ENCODE data around the gene CDKL4.
"Not testable (repeated sequence)": the region's sequence is repeated elsewhere in the genome, so short reads cannot be mapped to it uniquely, and the experiment has no call there.

CDKL4 gene

DNA sequence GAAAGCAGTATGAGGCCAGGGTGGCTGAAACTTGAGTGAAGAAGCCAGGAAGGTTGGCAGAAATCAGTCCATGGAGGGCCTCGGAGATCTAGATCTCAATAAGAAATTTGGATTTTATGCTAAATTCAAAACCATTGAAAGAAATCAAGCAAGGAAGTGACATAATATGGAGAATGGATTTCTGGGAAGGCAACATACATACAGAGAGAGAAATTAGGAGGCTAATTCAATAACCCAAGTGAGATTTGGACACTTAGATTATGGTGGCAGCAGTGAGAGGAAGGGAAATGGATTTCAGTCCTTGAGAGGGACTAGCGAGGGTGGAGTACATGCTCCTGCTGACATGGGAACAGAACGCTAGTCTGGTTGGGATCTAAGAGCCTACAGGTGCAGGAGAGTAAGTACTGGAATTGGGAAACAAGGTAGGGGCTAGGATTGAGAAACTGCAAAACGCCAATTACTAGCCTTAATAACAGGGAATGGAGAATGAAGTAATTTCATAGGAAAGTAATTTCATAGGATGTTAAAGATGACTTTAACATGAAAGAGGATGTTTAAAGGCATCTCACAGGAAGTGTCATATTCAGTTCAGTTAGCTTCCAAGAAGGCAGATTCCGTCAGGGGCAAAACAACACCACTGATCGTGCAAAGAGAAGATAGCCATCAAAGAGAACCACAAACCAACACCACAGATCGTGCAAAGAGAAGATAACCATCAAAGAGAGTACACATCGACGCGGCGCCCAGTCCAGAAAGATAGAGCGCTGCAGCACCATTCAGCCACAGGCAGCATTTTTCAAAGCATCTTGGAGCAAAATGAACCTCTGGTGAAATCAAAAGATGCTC, 27.2 kb downstream of the CDKL4 start:
- DNase-seq (peak; percentile 85 to 86), ATAC-seq (peak; percentile 93)
- H3K4me1 Mint-ChIP-seq: peaks cover 84% of the 10 kb centered on the region
- no peaks in the 10 kb centered on the region for H3K27me3 Mint-ChIP-seq
- peak overlapping the region; percentile 70 to 75 for H3K4me3 Mint-ChIP-seq
- peak overlapping the region; percentile 98 to 99 for H3K27ac Mint-ChIP-seq
- peaks cover 2 to 4% of the 10 kb centered on the region in 2 donors for H3K9me3 Mint-ChIP-seq

DNA sequence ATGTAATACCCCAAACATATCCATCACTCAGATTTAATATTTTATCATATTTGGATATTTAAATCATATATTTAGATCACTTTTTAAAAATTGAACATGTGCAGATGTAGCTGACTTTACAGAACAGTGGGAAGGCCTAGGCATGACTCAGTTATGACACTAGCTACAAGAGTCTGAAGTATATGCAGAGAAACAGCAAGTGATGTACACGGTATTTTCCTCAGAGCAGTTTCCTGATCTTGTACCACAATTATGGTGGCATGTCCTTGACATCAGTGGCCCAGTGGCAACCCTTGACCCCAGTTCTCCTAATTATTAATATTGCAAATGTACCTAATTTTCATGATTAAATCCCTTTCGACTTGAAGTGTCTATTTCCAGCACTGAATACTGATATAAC, 28.2 kb downstream of the CDKL4 start:
- Mint-ChIP-seq H3K4me1 (peaks cover 89% of the 10 kb centered on the region), H3K9me3 (peaks cover 0 to 4% of the 10 kb centered on the region in 2 donors), H3K4me3 (peak overlapping the region in 1 of 2 donors; percentile 18), H3K27me3 (no peaks in the 10 kb centered on the region), H3K27ac (peak overlapping the region; percentile 98 to 99)
- no peak for DNase-seq
- no peak for ATAC-seq

DNA sequence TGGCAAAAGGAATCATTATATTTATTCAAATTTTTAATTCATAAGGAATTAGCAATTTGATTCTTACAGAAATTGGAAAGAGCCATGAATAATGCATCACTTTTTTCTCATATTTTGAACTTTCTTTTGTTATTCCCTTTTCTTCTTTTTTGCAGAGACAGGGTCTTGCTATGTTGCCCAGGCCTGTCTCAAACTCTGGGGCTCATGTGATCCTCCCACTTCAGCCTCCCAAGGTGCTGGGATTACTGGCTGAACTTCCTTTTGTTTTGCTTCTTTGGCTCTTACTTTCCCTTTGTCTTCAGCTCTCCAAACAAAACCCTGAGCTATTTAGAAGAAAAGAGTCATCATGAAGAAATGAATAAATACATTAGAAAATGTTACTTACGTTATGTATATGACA, 30.8 kb downstream of the CDKL4 start:
- peaks cover 0 to 4% of the 10 kb centered on the region in 2 donors for H3K9me3 Mint-ChIP-seq
- H3K4me1 Mint-ChIP-seq: peaks cover 65% of the 10 kb centered on the region
- H3K27ac Mint-ChIP-seq: peak overlapping the region in 1 of 2 donors; percentile 45
- H3K27me3 Mint-ChIP-seq: no peaks in the 10 kb centered on the region
- H3K4me3 Mint-ChIP-seq: no peak overlapping the region
- DNase-seq (no peak), ATAC-seq (no peak)

DNA sequence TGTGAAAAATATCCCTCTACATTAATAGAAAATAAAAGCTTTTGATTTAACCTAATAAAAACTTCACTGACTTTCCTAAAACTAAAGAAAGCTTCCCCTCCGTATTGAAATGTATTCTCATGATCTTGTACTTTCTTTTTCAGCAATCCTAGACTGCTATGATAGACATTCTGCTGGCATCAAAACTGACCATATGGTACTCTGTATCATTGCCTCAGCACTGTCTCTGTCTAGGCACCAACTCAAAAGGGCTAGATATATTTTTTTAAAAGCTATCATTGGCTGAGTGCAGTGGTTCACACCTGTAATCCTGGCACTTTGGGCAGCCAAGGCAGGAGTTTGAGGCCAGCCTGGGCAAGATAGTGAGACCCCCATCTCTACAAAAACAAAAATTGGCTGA, 32.9 kb downstream of the CDKL4 start:
- Mint-ChIP-seq H3K27ac (no peak overlapping the region), H3K4me3 (no peak overlapping the region), H3K4me1 (peaks cover 44% of the 10 kb centered on the region), H3K27me3 (no peaks in the 10 kb centered on the region), H3K9me3 (peaks cover 0 to 4% of the 10 kb centered on the region in 2 donors)
- ATAC-seq (no peak), DNase-seq (no peak)

DNA sequence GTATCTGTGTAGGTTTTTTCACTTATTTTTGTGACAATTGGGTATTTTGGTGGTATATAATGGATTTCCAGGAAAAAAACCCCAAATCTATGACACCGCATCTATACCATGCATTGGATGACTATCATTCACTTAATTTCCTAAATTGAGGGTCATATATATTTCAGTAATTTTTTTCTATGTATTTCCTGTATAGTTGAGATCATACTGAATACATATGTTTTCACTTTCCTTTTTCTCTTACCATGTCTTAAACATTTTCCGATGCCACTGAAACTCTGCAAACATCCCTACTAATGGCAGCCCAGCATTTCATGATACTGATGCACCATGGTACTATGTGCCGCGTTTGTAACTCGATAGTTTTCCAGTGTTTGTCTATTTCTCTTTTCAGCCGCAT, 40.4 kb downstream of the CDKL4 start:
- DNase-seq: no peak
- Mint-ChIP-seq H3K27me3 (no peaks in the 10 kb centered on the region), H3K4me1 (peaks cover 20% of the 10 kb centered on the region), H3K4me3 (no peak overlapping the region), H3K27ac (no peak overlapping the region), H3K9me3 (peaks cover 8 to 26% of the 10 kb centered on the region in 2 donors)
- peak; percentile 46 for ATAC-seq

DNA sequence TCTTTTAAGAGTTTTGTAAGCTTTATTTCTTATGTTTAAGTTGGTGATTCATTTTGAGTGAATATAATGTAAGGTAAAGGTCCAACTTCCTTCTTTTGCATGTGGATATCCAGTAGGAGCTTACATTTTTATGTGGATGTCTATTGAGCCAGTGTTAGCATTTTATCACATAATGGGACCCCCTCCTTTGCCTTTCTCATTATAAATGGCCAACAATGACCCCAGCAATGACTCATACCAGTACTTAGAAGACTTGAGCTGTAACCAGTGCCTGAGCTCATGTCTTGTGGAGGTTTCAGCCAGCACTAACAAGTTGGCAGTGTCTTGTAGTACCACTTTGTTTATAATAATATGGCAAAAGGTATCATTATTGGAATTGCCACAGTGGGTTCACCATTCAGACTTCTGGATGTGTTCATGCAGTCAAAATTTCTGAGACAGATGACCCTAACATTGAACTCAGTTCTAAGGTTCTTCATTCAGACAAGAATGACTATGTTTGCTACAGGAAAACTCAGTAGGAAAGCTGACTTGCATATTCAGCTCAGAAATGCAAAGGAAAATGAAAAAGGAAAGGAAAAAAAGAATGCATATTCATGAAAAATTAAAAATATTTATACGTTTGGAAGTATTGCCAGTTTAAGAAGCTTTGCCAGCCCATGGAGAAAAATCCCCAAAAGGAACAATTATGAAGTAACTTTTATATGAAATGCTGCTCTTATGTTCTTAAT, 41.0 kb downstream of the CDKL4 start:
- Mint-ChIP-seq H3K4me3 (peak overlapping the region in 1 of 2 donors; percentile 73), H3K27ac (peak overlapping the region in 1 of 2 donors; percentile 72), H3K9me3 (peaks cover 8 to 31% of the 10 kb centered on the region in 2 donors), H3K4me1 (peaks cover 20% of the 10 kb centered on the region), H3K27me3 (no peaks in the 10 kb centered on the region)
- peak; percentile 94 for ATAC-seq
- peak in 1 of 2 donors; percentile 21 for DNase-seq

DNA sequence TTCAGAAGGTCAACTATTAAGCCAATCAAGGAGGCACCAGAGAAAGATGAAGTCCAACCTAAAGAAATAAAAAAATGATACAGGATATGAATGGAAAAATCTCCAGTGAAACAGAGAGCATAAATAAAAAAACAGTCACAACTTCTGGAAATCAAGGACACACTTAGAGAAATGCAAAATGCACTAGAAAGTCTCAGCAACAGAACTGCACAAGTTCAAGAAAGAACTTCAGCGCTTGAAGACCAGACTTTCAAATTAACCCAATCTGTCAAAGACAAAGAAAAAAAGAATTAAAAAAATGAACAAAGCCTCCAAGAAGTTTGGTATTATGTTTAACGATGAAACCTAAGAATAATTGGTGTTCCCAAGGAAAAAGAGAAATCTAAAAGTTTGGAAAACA, 46.8 kb downstream of the CDKL4 start:
- peaks cover 23 to 53% of the 10 kb centered on the region in 2 donors for H3K9me3 Mint-ChIP-seq
- H3K27ac Mint-ChIP-seq, DNase-seq, H3K27me3 Mint-ChIP-seq, H3K4me1 Mint-ChIP-seq, H3K4me3 Mint-ChIP-seq, ATAC-seq: not testable (repeated sequence)

DNA sequence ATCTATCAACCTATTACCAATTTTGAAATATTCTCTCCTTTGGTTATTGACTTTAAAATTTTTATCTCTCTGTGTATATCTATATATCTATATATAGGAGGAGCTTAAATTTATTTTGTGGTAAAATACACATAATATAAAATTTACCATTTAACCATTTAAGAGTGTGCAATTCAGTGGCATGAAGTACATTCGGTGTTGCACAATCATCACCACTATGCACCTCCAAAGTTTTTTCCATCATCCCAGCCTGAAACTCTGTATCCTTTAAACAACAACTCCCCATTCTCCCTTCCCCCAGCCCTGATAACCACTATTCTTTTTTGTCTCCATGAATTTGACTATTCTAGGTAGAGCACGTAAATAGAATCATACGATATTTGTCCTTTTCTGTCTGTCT, 49.1 kb downstream of the CDKL4 start:
- no peak for ATAC-seq
- peaks cover 23 to 40% of the 10 kb centered on the region in 2 donors for H3K9me3 Mint-ChIP-seq
- H3K4me3 Mint-ChIP-seq: no peak overlapping the region
- H3K4me1 Mint-ChIP-seq: no peaks in the 10 kb centered on the region
- DNase-seq: no peak
- no peaks in the 10 kb centered on the region for H3K27me3 Mint-ChIP-seq
- no peak overlapping the region for H3K27ac Mint-ChIP-seq

DNA sequence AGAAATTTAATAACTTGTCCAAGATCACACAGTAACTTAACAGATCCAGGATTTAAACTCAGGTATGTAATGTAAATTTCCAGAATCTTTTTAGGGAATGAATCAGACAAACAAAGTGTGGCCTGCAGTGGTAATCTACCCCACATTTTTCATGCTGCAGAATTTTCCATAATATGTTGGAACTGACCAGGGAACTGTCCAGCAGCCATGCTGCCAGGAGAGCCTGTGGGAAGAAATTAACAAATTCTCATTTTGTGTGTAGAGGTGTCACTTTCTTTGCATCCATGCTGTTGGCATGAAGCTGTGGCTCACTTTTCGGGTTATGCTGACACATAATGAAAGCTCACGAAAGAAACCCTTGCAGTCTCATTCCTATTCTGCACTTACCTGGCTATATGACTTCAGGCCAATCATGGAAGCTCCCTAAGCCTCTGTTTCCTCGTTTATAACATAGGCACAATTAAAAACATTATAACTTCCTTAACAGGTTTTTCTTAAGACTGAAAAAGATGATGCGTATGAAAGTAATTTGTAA, 54.7 kb downstream of the CDKL4 start:
- Mint-ChIP-seq H3K27me3 (no peaks in the 10 kb centered on the region), H3K9me3 (peaks cover 0 to 6% of the 10 kb centered on the region in 2 donors), H3K4me3 (no peak overlapping the region), H3K4me1 (peaks cover 10% of the 10 kb centered on the region), H3K27ac (peak overlapping the region in 1 of 2 donors; percentile 76)
- ATAC-seq (peak; percentile 61), DNase-seq (no peak)

DNA sequence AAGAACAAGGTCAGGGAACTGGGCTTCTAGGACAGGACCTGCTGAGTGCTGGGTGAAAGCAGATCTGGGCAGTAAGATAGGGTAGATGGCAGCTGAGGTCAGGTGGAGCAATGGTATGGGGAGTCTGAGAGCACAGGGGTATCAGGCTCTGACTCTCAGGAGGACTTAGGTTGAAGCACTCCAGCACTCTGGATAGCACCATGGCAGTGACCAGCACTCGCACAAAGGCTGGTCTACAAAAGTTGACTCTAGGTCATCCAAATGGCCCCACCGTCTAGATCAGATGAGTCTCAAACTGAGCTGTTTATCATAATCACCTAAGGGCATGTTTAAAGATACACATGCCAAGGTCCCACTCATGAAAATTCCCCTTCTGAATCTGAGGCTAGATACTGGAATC, 60.1 kb downstream of the CDKL4 start:
- no peak overlapping the region for H3K4me3 Mint-ChIP-seq
- peaks cover 0 to 6% of the 10 kb centered on the region in 2 donors for H3K9me3 Mint-ChIP-seq
- H3K27ac Mint-ChIP-seq: no peak overlapping the region
- peaks cover 5% of the 10 kb centered on the region for H3K4me1 Mint-ChIP-seq
- no peak for DNase-seq
- no peaks in the 10 kb centered on the region for H3K27me3 Mint-ChIP-seq
- ATAC-seq: no peak

DNA sequence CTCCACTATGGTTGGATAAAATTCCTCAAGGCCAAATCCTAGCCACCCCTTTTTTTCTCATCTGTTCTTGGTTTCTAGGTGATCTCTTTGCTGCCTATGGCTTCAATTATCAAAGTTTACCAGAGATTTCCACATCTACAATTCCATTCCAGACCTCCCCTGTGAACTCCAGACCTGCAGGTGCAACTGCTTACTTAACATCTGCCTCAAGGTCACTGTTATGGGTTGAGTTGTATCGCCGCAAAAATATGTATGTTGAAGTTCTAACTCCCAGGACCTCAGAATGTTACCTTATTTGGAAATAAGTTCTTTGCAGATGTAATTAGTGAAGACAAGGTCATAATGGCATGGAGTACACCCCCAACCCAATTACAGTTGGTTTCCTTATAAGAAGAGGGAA, 62.5 kb downstream of the CDKL4 start:
- Mint-ChIP-seq H3K4me1 (peaks cover 3% of the 10 kb centered on the region), H3K9me3 (peaks cover 0 to 4% of the 10 kb centered on the region in 2 donors), H3K27ac (no peak overlapping the region), H3K27me3 (no peaks in the 10 kb centered on the region), H3K4me3 (no peak overlapping the region)
- ATAC-seq (no peak), DNase-seq (no peak)

DNA sequence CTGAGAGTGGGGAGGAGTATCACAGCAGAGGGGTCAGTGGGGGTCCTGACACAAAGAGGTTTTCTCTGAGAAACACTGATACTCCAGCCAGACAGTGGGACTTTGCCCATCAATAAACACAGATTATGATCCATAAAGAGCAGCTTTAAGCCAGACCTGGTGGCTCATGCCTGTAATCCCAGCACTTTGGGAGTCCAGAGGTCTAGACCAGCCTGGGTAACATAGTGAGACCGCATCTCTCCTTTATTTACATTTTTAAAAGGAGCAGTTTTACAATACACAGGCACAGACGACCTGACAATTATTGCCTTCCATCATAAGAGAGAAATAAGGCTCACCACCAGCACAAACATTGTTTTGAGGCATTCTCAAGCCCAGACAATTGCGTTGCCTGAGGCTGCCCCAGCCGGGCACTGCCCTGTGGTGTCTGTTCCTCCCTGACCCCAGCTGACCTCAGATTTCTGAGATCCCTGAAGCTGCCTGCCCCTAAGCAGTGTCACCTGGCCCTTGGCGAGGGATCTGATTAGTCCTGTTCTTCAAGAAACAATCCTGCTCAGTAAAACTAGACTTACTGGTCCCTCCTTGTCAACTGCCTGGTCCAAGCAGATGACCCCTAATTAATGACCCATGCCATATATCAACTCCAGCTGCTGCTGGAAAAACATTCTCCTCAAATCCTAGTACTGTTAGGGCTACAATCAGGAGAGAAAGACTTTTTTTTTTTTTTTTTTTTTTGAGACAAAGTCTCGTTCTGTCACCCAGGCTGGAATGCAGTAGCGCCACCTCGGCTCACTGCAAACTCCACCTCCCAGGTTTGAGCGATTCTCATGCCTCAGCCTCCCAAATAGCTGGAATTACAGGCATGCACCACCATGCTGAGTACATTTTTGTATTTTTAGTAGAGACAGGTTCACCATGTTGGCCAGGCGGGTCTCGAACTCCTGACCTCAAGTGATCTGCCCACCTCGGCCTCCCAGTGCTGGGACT, 63.5 kb downstream of the CDKL4 start:
- no peak overlapping the region for H3K4me3 Mint-ChIP-seq
- H3K9me3 Mint-ChIP-seq: no peaks in the 10 kb centered on the region
- no peaks in the 10 kb centered on the region for H3K27me3 Mint-ChIP-seq
- ATAC-seq (no peak), DNase-seq (no peak)
- no peaks in the 10 kb centered on the region for H3K4me1 Mint-ChIP-seq
- no peak overlapping the region for H3K27ac Mint-ChIP-seq

DNA sequence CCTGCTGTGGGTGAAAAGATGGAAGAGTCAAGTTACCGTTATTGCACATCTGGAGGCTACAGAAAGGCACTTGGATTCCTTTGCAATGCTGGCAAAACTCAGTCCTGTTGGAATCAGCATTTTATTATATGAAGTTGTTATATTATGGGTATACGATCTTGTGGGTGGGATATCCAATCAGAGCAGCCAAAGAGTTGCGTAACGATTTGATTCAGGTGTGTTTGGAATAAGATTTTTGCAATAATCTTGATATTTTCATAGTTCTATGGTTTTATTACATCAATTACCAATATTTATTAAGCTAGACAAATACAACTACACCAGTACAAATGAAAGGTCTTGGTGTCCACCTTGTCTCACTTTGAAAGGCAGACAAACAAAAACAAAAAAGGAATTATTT, 65.0 kb downstream of the CDKL4 start:
- H3K27ac Mint-ChIP-seq: no peak overlapping the region
- DNase-seq: no peak
- no peaks in the 10 kb centered on the region for H3K9me3 Mint-ChIP-seq
- H3K4me3 Mint-ChIP-seq: no peak overlapping the region
- H3K27me3 Mint-ChIP-seq: no peaks in the 10 kb centered on the region
- no peaks in the 10 kb centered on the region for H3K4me1 Mint-ChIP-seq
- ATAC-seq: no peak

DNA sequence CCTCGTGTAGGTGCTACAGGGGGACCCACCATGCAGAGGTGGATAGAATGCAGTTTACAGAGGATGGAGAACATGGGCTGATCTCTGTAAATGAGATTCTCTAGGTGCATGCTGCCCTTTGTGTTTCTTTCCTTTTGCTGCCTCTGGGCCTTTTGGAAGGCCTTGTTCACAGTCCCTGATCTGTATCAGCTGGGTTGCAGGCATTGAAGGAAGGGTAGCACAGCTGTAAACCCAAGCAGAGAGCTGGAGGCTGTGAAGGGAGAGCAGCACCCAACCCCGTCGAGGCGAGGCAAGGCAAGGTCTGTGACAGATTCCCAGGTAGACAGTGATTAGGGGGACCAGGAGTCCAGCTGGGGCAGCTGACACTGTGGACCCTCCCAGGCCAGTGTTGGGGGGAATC, 66.8 kb downstream of the CDKL4 start:
- H3K4me1 Mint-ChIP-seq: no peaks in the 10 kb centered on the region
- no peaks in the 10 kb centered on the region for H3K27me3 Mint-ChIP-seq
- H3K9me3 Mint-ChIP-seq: no peaks in the 10 kb centered on the region
- H3K4me3 Mint-ChIP-seq: no peak overlapping the region
- peak overlapping the region; percentile 21 to 23 for H3K27ac Mint-ChIP-seq
- no peak for ATAC-seq
- DNase-seq: no peak
